NCI-H2029 (cell line): ENCODE results near the gene NECAB3.

ENCODE experiments used
- DNase-seq: peaks from one replicate; lab custom pipeline; 2025; lab: John Stamatoyannopoulos, UW

NECAB3 gene

DNA sequence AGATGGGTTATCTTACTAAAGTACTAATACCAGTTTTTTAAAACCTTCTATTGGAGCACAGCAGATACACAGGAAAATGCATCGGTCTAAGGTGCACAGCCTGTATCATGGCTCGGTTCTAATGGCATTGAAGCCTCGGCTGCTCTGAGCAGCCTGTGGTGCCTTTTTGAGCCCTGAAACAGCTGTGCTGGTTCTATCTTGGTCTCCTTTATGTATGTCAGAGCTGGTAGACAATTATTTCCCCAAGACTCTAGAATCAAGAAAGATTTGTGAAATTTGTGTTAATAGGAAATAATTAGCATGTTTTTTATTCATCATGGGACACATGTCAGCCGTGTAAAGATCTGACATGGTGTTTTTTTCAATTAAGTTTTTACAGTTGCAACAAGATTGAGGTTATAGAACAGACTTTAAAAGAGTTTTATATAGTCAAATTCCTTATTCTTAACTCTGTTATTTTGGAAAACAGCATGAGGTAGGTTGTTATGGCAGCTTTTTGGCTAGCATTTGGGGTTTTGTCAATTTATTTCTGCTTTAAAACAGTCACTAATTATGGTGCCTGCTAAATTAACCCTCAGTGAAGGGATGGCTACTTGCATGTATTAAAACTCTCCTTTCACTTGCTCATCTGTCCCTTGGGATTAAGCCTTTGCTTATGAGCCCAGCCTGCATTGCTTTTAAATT, 52.4 kb downstream of the NECAB3 start:
- no peak for DNase-seq

DNA sequence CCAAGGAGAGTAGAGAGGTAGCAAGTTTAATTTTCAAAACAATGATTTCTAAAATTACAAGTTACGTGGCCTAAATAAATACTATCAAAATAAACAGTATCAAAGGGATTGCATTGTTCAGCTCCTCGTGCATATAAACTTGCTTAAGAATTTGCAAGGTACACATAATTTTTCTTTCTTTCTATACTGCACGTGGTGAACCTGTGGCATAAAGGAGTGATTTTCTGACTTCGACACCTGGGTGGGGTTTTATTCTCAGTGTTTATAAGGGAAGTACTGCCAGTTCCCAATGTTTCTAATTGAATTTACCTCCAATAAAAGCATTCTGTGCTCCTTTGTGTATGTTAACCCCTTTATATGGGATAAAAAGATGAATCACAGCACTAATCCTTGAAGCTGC, 62.2 kb downstream of the NECAB3 start:
- DNase-seq: no peak

DNA sequence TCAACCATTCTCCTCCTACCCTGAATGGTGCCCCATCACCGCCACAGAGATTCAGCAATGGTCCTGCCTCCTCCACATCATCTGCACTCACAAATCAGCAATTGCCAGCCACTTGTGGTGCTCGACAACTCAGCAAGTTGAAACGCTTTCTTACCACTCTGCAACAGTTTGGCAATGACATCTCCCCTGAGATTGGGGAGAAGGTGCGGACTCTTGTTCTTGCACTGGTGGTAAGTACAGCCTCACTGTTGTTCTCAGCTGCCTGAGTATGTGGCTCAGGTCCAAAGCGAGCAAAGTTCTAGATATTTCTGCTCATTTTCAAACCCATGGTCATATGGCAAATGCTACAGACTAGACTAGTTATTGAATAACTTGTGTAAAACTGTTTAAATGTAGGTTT, 63.1 kb downstream of the NECAB3 start:
- no peak for DNase-seq

DNA sequence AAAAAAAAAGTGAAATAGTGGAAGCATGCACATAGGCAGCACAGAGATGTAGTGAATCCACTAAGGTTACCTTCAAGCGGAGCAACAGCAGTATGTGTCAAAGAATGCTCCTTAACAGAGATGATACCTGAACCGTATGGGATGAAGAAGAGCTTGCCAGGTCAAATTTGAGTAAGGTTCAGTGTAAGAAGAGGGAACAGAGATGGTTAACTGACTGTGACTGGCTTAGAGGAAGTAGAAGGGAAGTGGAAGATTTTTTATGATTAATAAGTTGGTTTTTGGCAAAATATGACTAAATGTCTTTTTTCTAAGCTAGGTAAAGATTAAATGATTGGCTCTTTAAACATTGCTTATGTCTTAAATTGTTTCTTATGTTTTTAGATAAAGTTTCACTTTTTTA, 64.7 kb downstream of the NECAB3 start:
- no peak for DNase-seq
